H1 (cell line): ENCODE data around the gene H1-8. TPM values are rescaled to one million over a fixed set of nuclear protein-coding genes. Genes with fewer than 3 reads are reported as not detected.

Source experiments
- CTCF ChIA-PET: fragments of 300-600 bp; sonication (Branson Sonifier 250); formaldehyde crosslinking; loops from one replicate; lab custom pipeline; 2021; ENCODE audit not compliant: partially characterized antibody; lab: Charles Lee
- POLR2A ChIA-PET: fragments of 300-600 bp; sonication (Branson Sonifier 250); formaldehyde crosslinking; loops from one replicate; lab custom pipeline; 2021; ENCODE audit warnings: inconsistent platforms; ENCODE audit not compliant: partially characterized antibody; lab: Charles Lee
- DNase-seq, 2 experiments: peaks; one replicate each; pipeline versions ENCODE4 v3.0.0 to v3.0.0-alpha.2; 2010 to 2022; ENCODE audit warnings: low spot score in 2 of 2, low read depth in 1 of 2, mixed read lengths in 1 of 2
- FAIRE-seq: peaks from 2 replicates; lab custom pipeline; 2011; peaks lifted over from hg19 to GRCh38; lab: Jason Lieb, UNC
- H2AFZ ChIP-seq: 2 replicates; pipeline ENCODE4 v1.8.1; 2012; ENCODE audit warnings: low read length, inconsistent platforms
- H2AK5ac ChIP-seq: 2 replicates; pipeline ENCODE4 v1.6.1; 2013; ENCODE audit warnings: low read depth, low read length
- H2BK120ac ChIP-seq: replicated peaks from 2 replicates; pipeline ENCODE3; 2013; ENCODE audit warnings: low read depth, low read length, inconsistent platforms
- H2BK12ac ChIP-seq: 2 replicates; pipeline ENCODE4 v1.6.1; 2013; ENCODE audit warnings: low read depth, low read length
- H2BK15ac ChIP-seq: 2 replicates; pipeline ENCODE4 v1.6.1; 2013; ENCODE audit warnings: low read length
- H2BK20ac ChIP-seq: 2 replicates; pipeline ENCODE4 v1.6.1; 2013; ENCODE audit warnings: low read length
- H2BK5ac ChIP-seq: 2 replicates; pipeline ENCODE4 v1.6.1; 2013; ENCODE audit warnings: low read depth, low read length
- H3K14ac ChIP-seq: 2 replicates; pipeline ENCODE4 v1.6.1; 2013; ENCODE audit warnings: inconsistent platforms; ENCODE audit not compliant: insufficient read length
- H3K18ac ChIP-seq: 2 replicates; pipeline ENCODE4 v1.6.1; 2013; ENCODE audit warnings: low read length; ENCODE audit errors: extremely low read depth
- H3K23ac ChIP-seq: 2 replicates; pipeline ENCODE4 v1.6.1; 2013; ENCODE audit warnings: inconsistent platforms; ENCODE audit not compliant: insufficient read length
- H3K23me2 ChIP-seq: 2 replicates; pipeline ENCODE4 v1.6.1; 2013; ENCODE audit warnings: low read depth, low read length
- H3K27ac ChIP-seq: 2 replicates; pipeline ENCODE4 v1.6.1; 2011; ENCODE audit warnings: low read depth, low read length, inconsistent platforms
- H3K27me3 ChIP-seq, 4 experiments: replicated peaks in 1 of 4; 1 replicate in 1 of 4; 2 replicates in 3 of 4; pipeline versions ENCODE4 v1.6.1 to v1.8.1; 2011 to 2013; ENCODE audit warnings: low read length in 3 of 4, mild to moderate bottlenecking in 3 of 4, inconsistent platforms in 2 of 4, mixed read lengths in 2 of 4, moderate library complexity in 1 of 4; ENCODE audit not compliant: control insufficient read depth in 3 of 4, insufficient read depth in 3 of 4; ENCODE audit errors: extremely low read depth in 1 of 4
- H3K36me3 ChIP-seq, 4 experiments: 2 replicates each; pipeline versions ENCODE4 v1.6.1 to v1.8.1; 2011 to 2013; ENCODE audit warnings: mild to moderate bottlenecking in 4 of 4, low read length in 3 of 4, moderate library complexity in 2 of 4, control low read depth in 1 of 4, inconsistent platforms in 1 of 4; ENCODE audit not compliant: insufficient read depth in 4 of 4, control insufficient read depth in 2 of 4
- H3K4ac ChIP-seq: replicated peaks from 2 replicates; pipeline ENCODE3; 2013; ENCODE audit warnings: low read length, low read depth, mixed read lengths, inconsistent platforms; ENCODE audit not compliant: insufficient read length
- H3K4me1 ChIP-seq, 4 experiments: replicated peaks in 1 of 4; 1 replicate in 1 of 4; 2 replicates in 3 of 4; pipeline versions ENCODE4 v1.6.1 to v1.8.1; 2011 to 2013; ENCODE audit warnings: low read length in 3 of 4, inconsistent platforms in 2 of 4, mixed read lengths in 1 of 4; ENCODE audit not compliant: insufficient read depth in 4 of 4, control insufficient read depth in 3 of 4
- H3K4me2 ChIP-seq, 2 experiments: 2 replicates each; pipeline versions ENCODE4 v1.6.1 to v1.8.1; 2011 to 2013; ENCODE audit warnings: low read depth in 2 of 2, low read length in 2 of 2, control low read depth in 1 of 2, inconsistent platforms in 1 of 2, mild to moderate bottlenecking in 1 of 2; ENCODE audit not compliant: insufficient read depth in 1 of 2
- H3K4me3 ChIP-seq, 4 experiments: fragments of 200-600, 300-600 bp in 1 of 4; sonication (generic), shearing (Covaris generic), sonication (Bioruptor Twin) in 1 of 4; 2 replicates each; pipeline versions ENCODE4 v1.5.1 to v1.8.1; 2011 to 2016; ENCODE audit warnings: low read length in 4 of 4, low read depth in 3 of 4, control low read depth in 2 of 4, inconsistent platforms in 2 of 4, mild to moderate bottlenecking in 2 of 4, mixed read lengths in 1 of 4, moderate library complexity in 1 of 4; ENCODE audit not compliant: insufficient read depth in 2 of 4; ENCODE audit errors: extremely low read depth in 1 of 4
- H3K56ac ChIP-seq: replicated peaks from 2 replicates; pipeline ENCODE3; 2013; ENCODE audit warnings: low read depth, mild to moderate bottlenecking, mixed read lengths, low read length, inconsistent platforms; ENCODE audit not compliant: insufficient read length
- H3K79me1 ChIP-seq: 2 replicates; pipeline ENCODE4 v1.6.1; 2013; ENCODE audit warnings: low read depth, low read length, control low read depth
- H3K79me2 ChIP-seq, 2 experiments: 2 replicates each; pipeline versions ENCODE4 v1.6.1 to v1.8.1; 2012 to 2013; ENCODE audit warnings: low read length in 2 of 2, mild to moderate bottlenecking in 2 of 2, inconsistent platforms in 1 of 2; ENCODE audit not compliant: insufficient read depth in 2 of 2, control insufficient read depth in 1 of 2
- H3K9ac ChIP-seq, 4 experiments: replicated peaks in 1 of 4; 1 replicate in 1 of 4; 2 replicates in 3 of 4; pipeline versions ENCODE4 v1.6.1 to v1.8.1; 2011 to 2013; ENCODE audit warnings: low read depth in 3 of 4, low read length in 3 of 4, control low read depth in 2 of 4, mild to moderate bottlenecking in 2 of 4, moderate library complexity in 2 of 4, inconsistent platforms in 1 of 4; ENCODE audit errors: extremely low read depth in 1 of 4
- H3K9me3 ChIP-seq, 2 experiments: 2 replicates each; pipeline versions ENCODE4 v1.6.1 to v1.8.1; 2012 to 2013; ENCODE audit warnings: mild to moderate bottlenecking in 2 of 2, moderate library complexity in 2 of 2, control low read depth in 1 of 2, inconsistent platforms in 1 of 2, low read depth in 1 of 2, low read length in 1 of 2, mixed read lengths in 1 of 2; ENCODE audit not compliant: insufficient read depth in 2 of 2
- H4K20me1 ChIP-seq, 2 experiments: replicated peaks in 1 of 2; 2 replicates each; pipeline versions ENCODE3 to v1.8.1; 2011 to 2013; ENCODE audit warnings: inconsistent platforms in 2 of 2, low read length in 2 of 2, mild to moderate bottlenecking in 1 of 2; ENCODE audit not compliant: insufficient read depth in 2 of 2, control insufficient read depth in 1 of 2
- H4K5ac ChIP-seq: 2 replicates; pipeline ENCODE4 v1.6.1; 2013; ENCODE audit warnings: low read length, low read depth, mixed read lengths, inconsistent platforms; ENCODE audit not compliant: insufficient read length
- H4K8ac ChIP-seq: 2 replicates; pipeline ENCODE4 v1.8.0; 2013; ENCODE audit warnings: mild to moderate bottlenecking, moderate library complexity, low read length, inconsistent platforms; ENCODE audit not compliant: insufficient read depth; ENCODE audit errors: extremely low read depth
- H4K91ac ChIP-seq: replicated peaks from 2 replicates; pipeline ENCODE3; 2013; ENCODE audit warnings: low read length, mixed read lengths, inconsistent platforms; ENCODE audit not compliant: insufficient read length
- HDAC2 ChIP-seq, 2 experiments: fragments of 300-600 bp in 1 of 2; sonication (generic) in 1 of 2; IDR thresholded peaks; 2 replicates each; pipeline ENCODE4 v1.6.1; 2011 to 2012; ENCODE audit warnings: low read depth in 2 of 2, low read length in 2 of 2, mild to moderate bottlenecking in 2 of 2, moderate library complexity in 2 of 2, borderline replicate concordance in 1 of 2, inconsistent platforms in 1 of 2
- RAD21 ChIP-seq, 2 experiments: IDR thresholded peaks in 1 of 2; conservative IDR thresholded peaks in 1 of 2; 2 replicates each; pipeline ENCODE4 v1.6.1; 2011; ENCODE audit warnings: low read depth in 2 of 2, low read length in 2 of 2, improper control_type of control experiment in 1 of 2, inconsistent platforms in 1 of 2, mild to moderate bottlenecking in 1 of 2, moderate library complexity in 1 of 2
- SIRT6 ChIP-seq: IDR thresholded peaks from one replicate; pipeline ENCODE4 v1.7.1; 2012; ENCODE audit warnings: low read length, inconsistent platforms
- TAF1 ChIP-seq: IDR thresholded peaks from 2 replicates; pipeline ENCODE4 v1.6.1; 2011; ENCODE audit warnings: mild to moderate bottlenecking, low read depth, low read length
- TCF12 ChIP-seq: IDR thresholded peaks from 2 replicates; pipeline ENCODE4 v1.6.1; 2011; ENCODE audit warnings: low read depth, mild to moderate bottlenecking, low read length
- TEAD4 ChIP-seq: IDR thresholded peaks from 2 replicates; pipeline ENCODE4 v1.6.1; 2012; ENCODE audit warnings: low read depth, low read length, inconsistent platforms, mixed read lengths
- WGBS, 2 experiments: shearing (Covaris generic) in 1 of 2; methylation state at CpG; one replicate each; pipeline versions ENCODE4 v1.1.6 to v1.1.7; 2013 to 2015; ENCODE audit warnings: low lambda C conversion rate in 2 of 2, mixed read lengths in 2 of 2, inconsistent platforms in 1 of 2, low coverage in 1 of 2, missing lambda C conversion rate in 1 of 2; ENCODE audit not compliant: insufficient replicate concordance in 2 of 2, insufficient coverage in 1 of 2, insufficient read length in 1 of 2; ENCODE audit errors: extremely low coverage in 1 of 2, missing lambda C conversion rate in 1 of 2; 5-methylcytosine and 5-hydroxymethylcytosine counted together
- polyA plus RNA-seq, 7 experiments: library from polyadenylated mRNA; depleted of rRNA in 3 of 7; stranded (reverse) in 5 of 7; unstranded in 2 of 7; fragments of >200 nt in 5 of 7; fragments of 200-250 nt in 2 of 7; gene quantifications; 1 replicate in 5 of 7; 2 replicates in 1 of 7; 4 replicates in 1 of 7; pipeline versions ENCODE4 v1.2.1 to v1.2.3, GENCODE V29; 2011 to 2013; ENCODE audit warnings: missing spikeins in 2 of 7, mixed read lengths in 2 of 7
- total RNA-seq: library from RNA; stranded (reverse); fragmentation: NEBNext Ultra II Directional; extraction: Animal tissue kit (Norgen Biotek cat#: 25700); gene quantifications from 2 replicates; pipeline ENCODE4 v1.2.1, GENCODE V29; 2021

The H1-8 gene
- total and polyA plus RNA-seq, 2 of the 8 experiments (the other 6 are each of a cell fraction or from before 2014, with no cell fraction given), result not detected

- no peak overlapping the region for H3K56ac ChIP-seq
- no peaks in the 10 kb centered on the region for H3K9me3 ChIP-seq
- H3K79me1 ChIP-seq, result no peaks in the 10 kb centered on the region
- peak overlapping the region; percentile 98 for H4K91ac ChIP-seq
- H2BK12ac ChIP-seq, result peak overlapping the region; percentile 84
- H4K20me1 ChIP-seq, result no peaks in the 10 kb centered on the region
- peak overlapping the region; percentile 14; the same call in 1 of the 2 replicates for H2AFZ ChIP-seq
- peak overlapping the region; percentile 54; the same call in 1 of the 2 replicates for H2AK5ac ChIP-seq
- peak overlapping the region; percentile 81 for H4K5ac ChIP-seq
- ChIA-PET CTCF (interaction anchor here (0.8 to 2.1 kb wide), 4 partner anchors 19 to 48 kb away, joined by 3 to 5 read pairs (median 5); no protein-coding TSS in a partner anchor), POLR2A (interaction anchor here (0.6 to 0.9 kb wide), 4 partner anchors 10 to 88 kb away, joined by 3 to 4 read pairs (median 3); partner anchors contain the start of gene H1-8)
- peak overlapping the region; percentile 91; the same call in 1 of the 2 replicates for H2BK20ac ChIP-seq
- H3K27ac ChIP-seq, result no peak overlapping the region
- H2BK5ac ChIP-seq, result peak overlapping the region; percentile 89
- WGBS, 2 experiments, result 86% methylated on average over 13 of the region's 13 CpGs; no CpG with 5 or more reads in 1 of the 2 experiments
- H4K8ac ChIP-seq, result no peak overlapping the region; the same call in 1 of the 2 replicates
- no peaks in the 10 kb centered on the region for H3K79me2 ChIP-seq
- no peak for FAIRE-seq
- no peaks in the 10 kb centered on the region for H3K36me3 ChIP-seq
- no peaks in the 10 kb centered on the region for H3K27me3 ChIP-seq
- H3K23me2 ChIP-seq, result peaks cover 2% of the 10 kb centered on the region; the same call in 1 of the 2 replicates
- H3K4me2 ChIP-seq, result peak overlapping the region; percentile 16 to 25; a peak in 2 of 4 replicates
- H2BK120ac ChIP-seq, result peak overlapping the region; percentile 88
- no peak overlapping the region for H3K4me3 ChIP-seq
- peak overlapping the region; percentile 83 for H3K4ac ChIP-seq
- H3K14ac ChIP-seq, result no peak overlapping the region
- peaks cover 3 to 21% (median 9%) of the 10 kb centered on the region in 4 experiments for H3K4me1 ChIP-seq
- no peak overlapping the region for H3K9ac ChIP-seq
- no peak for DNase-seq
- H3K23ac ChIP-seq, result no peak overlapping the region
- H3K18ac ChIP-seq, result peak overlapping the region; percentile 55
- H2BK15ac ChIP-seq, result peak overlapping the region; percentile 36; the same call in 1 of the 2 replicates
- TF ChIP-seq HDAC2 (IDR thresholded peaks at IDR 0.05; ENCODE audit: borderline replicate concordance in 1 of 2, low read depth in 2 of 2, low read length in 2 of 2) (no peak), TAF1 (no peak), TEAD4 (no peak), RAD21 (IDR thresholded peaks at IDR 0.05 in 1 of 2, conservative IDR thresholded peaks at IDR 0.05 in 1 of 2; ENCODE audit: low read depth in 2 of 2, low read length in 2 of 2) (no peak), TCF12 (no peak), SIRT6 (no peak)
Measured at GRCh38 chr3:129530821-129531220, 12.2 kb upstream of the H1-8 start.
